ENCODE results near the gene NAA80. TPM values are rescaled to one million over a fixed set of nuclear protein-coding genes. Genes with fewer than 3 reads are reported as not detected.

NAA80 gene
- total and polyA plus RNA-seq, 2 of the 8 experiments (the other 6 are each of a cell fraction or from before 2014, with no cell fraction given), result 11.3 to 16.7 TPM

- TF ChIP-seq CHD7 (IDR thresholded peaks at IDR 0.05; ENCODE audit: insufficient replicate concordance, low read length), result no peak
- no peak for TF ChIP-seq RNF2 (IDR thresholded peaks at IDR 0.05; ENCODE audit: borderline replicate concordance, low read depth, low read length, missing control alignments, poor library complexity, severe bottlenecking)
Measured at GRCh38 chr3:50299638-50299928, 378 bp upstream of the NAA80 start (continued).

All from H1 (cell line).